Choroid plexus epithelial cell (primary cell): ENCODE data around the gene LGALS4.
A peak's percentile ranks its signal among the peaks of the same experiment; 100 is the strongest.
"Not testable (repeated sequence)": the region's sequence is repeated elsewhere in the genome, so short reads cannot be mapped to it uniquely, and the experiment has no call there.

Experiments
- DNase-seq: peaks from one replicate; pipeline ENCODE4 v3.0.0-alpha.2; 2010; ENCODE audit warnings: low read depth
- H3K4me3 ChIP-seq: 2 replicates; pipeline ENCODE4 v1.5.1; 2011; ENCODE audit warnings: low read depth, mild to moderate bottlenecking, control low read depth, low read length, moderate library complexity
- TF ChIP-seq, protein P1 (sequence below): conservative IDR thresholded peaks from 2 replicates; pipeline ENCODE4 v1.5.1; 2011; ENCODE audit warnings: low read depth, mild to moderate bottlenecking, control low read depth, inconsistent platforms, low read length, moderate library complexity

LGALS4 gene

DNA sequence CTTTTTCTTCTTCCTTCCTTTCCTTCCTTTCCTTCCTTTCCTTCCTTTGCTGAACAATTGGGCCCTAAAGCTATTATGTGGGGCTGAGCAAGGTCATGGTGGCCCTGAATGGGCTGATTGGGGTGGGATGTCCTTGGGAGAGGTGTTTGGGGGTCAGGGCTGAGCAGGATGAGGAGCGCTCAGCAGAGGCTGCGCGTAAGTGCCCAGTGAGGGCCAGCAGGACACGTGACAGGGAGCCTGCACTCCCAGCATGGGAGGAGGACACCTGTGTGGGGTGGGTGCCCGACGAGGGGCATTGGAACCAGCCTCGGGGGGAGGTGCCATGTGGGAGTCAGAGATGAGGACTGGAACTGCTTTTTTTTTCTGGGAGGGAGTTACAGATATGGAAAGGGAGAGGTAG lies 34.0 kb downstream of the LGALS4 start:
- no peak overlapping the region for H3K4me3 ChIP-seq
- no peak for DNase-seq
- TF ChIP-seq, protein P1, sequence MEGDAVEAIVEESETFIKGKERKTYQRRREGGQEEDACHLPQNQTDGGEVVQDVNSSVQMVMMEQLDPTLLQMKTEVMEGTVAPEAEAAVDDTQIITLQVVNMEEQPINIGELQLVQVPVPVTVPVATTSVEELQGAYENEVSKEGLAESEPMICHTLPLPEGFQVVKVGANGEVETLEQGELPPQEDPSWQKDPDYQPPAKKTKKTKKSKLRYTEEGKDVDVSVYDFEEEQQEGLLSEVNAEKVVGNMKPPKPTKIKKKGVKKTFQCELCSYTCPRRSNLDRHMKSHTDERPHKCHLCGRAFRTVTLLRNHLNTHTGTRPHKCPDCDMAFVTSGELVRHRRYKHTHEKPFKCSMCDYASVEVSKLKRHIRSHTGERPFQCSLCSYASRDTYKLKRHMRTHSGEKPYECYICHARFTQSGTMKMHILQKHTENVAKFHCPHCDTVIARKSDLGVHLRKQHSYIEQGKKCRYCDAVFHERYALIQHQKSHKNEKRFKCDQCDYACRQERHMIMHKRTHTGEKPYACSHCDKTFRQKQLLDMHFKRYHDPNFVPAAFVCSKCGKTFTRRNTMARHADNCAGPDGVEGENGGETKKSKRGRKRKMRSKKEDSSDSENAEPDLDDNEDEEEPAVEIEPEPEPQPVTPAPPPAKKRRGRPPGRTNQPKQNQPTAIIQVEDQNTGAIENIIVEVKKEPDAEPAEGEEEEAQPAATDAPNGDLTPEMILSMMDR = no peak

DNA sequence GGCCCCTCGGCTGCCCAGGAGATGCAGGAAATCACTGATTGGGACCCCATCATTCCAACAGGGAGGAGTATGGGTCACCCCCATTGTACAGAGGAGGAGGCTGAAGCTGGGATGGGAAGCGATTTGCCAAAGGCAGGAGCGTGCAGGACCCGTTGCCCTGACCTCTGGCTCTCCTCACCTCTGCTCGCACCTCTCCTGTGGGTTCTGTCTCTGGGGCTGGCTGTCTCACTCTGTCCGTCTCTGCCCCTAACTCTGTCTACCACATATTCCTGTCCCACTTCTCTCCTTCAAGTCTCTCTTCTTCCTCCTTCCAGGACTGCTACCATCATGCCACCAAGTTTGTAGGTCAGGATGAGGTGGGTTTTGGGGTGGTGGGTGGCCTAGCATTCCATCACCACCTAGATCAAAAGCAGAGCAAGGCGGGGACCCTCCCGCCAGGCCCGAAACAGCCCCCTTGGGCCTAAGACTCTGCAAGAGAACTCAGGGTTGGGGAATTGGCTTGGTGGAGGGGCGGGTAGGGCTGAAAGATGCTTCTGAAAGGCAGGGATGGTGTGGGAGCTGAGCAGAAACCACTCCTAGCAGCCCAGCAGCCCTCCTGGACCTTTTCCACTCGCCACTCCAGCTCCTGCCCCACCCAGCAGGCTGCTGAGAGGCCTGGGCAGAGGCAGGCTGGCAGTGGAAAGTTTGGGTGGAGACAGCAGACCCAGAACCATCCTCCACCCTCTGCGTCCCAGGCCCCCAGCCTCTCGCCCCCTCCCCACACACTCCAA lies 38.4 kb downstream of the LGALS4 start:
- DNase-seq = no peak
- H3K4me3 ChIP-seq = no peak overlapping the region

DNA sequence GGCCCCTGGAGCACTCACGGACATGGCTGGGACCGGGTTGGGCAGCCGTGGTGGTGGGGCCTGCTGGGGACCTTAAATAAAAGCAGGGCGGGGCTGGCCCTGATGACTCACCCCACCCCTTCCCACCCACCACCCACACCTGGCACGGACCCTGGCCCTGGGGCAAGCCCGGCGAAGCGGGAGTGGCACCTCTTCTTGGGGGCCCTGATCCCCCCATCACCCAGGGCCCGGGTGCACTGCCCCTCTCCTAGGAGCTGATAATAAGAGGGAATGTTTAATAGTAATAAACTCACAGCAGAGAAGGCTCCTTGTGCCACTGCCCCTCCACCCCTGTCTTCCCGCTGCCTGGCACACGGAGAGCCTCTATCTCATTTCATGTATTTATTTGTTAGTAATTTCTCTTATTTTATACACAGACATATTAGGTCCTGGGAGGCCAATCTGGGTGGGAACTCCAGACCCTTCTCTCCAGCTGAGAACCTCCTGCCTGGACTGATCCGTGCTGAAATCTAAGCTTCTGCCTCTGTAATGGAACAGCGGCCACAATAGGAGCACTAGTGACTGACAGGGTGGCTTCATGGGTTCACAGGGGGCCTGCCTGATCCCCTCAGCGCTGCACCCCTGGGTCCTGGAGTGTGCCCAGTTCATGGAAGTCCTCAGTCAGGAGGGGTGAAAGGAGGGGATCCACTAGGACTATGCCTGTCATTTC lies 39.1 kb downstream of the LGALS4 start, which contains the start of gene LGALS7:
Gene LGALS7, minus strand, starts transcription at position 49 of the 709 bp plus-strand sequence. Its CDS starts 25 bp downstream, at position 24.
- no peak within 1 kb of the TSS for H3K4me3 ChIP-seq
- no peak for DNase-seq
- TF ChIP-seq, protein P1 = no peak

More for the DNA sequence above, 38.4 kb downstream of the LGALS4 start:
- TF ChIP-seq, protein P1 = no peak

- H3K4me3 ChIP-seq = not testable (repeated sequence)
Observed at GRCh38 chr19:38771569-38771968, 41.2 kb downstream of the LGALS4 start.

GRCh38 chr19:38770949-38771275 lies 41.8 kb downstream of the LGALS4 start:
- peak overlapping the region; percentile 26 for H3K4me3 ChIP-seq
- DNase-seq = not testable (repeated sequence)

More at GRCh38 chr19:38771569-38771968, 41.2 kb downstream of the LGALS4 start:
- not testable (repeated sequence) for DNase-seq

DNA sequence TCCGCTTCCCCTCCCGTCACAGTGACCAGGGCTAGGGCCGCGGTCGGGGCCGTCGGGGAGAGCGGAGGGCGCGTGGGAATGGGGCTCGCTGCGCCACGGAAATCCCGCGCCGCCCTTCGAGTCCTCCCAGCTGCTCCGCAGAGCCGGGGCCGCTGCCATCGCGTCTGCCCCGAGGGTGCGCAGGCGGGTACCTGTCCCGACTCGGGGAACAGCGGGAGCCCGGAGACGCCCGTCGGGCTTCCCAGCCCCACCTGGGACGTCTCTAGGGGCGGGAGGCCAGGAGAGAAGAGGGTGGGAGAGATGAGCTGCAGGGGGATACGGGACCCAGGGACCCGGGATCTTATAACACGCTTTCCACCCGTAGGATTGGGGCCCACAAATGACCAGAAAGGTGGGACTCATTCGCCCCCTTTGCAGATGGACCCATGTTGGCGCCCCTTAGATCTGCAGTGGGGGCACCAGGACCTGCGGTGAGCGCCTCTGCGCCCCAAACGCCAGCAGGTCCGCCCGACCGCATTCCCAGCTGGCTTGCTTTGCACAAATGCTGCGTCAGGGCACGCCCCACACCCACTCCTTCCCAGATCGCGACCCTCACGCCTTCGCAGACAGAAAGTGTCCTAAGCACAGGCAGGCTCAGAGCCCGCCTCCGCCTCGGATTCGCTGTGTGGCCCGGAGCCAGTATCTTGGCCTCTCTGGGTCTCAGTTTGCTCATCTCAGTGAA lies 42.4 kb downstream of the LGALS4 start:
- DNase-seq = not testable (repeated sequence)
- peak overlapping the region; percentile 44 for H3K4me3 ChIP-seq

DNA sequence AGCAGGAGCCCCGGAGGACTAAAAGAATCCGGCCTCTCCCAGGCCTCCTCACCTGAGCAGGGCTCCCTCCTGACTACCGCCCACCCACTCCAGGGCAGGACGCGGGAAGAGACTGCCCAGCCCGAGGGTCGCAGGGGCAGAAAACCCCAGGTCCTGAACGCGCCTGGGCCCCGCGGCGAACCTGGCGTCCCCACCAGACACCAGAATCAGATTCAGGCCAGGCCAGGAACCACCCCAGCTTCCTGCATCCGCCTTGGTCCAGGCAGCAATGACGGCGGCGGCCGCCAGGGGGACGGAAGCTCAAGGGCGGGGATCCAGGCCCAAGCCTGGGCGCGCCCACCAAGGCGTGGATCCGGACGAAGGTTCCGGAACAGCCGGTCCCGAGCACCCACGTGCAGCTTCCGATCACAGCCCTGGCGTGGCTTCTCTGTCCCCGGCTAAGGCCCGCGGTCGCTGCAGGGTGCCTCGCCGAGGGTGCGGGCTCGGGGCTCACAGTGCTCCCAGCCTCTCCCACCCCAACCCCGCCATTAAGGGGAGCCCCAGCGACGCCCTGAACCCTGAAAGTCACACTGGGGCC lies 43.0 kb downstream of the LGALS4 start:
- DNase-seq = peak; percentile 89
- TF ChIP-seq, protein P1 = peak; percentile 78
- H3K4me3 ChIP-seq = peak overlapping the region; percentile 44

DNA sequence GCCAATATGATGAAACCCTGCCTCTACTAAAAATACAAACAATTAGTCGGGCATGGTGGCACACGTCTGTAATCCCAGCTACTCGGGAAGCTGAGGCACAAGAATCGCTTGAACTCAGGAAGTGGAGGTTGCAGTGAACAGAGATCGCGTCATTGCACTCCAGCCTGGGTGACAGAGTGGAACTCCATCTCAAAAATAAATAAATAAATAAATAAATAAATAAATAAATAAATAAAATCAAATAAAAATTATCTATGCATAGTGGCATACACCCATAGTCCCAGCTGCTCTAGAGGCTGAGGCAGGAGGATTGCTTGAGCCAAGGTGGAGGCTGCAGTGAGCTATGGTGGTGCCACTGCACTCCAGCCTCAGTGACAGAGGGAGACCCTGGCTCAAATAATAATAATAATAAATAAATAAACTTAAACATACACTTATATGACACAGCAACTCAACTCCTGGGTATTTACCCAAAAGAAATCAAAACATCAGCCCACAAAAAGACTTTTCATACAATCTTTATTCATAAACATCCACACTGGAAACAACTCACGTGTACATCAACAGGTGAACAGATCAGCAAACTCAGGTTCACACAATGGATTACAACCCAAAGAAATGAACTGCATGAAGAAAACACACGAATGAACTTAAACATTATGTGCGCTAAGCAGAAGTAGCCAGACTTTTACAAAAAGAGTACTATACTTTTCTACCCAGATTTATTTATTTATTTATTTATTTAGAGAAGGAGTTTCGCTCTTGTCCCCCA lies 46.3 kb downstream of the LGALS4 start:
- H3K4me3 ChIP-seq = no peak overlapping the region
- no peak for DNase-seq
- TF ChIP-seq, protein P1 = no peak
